HAP-1 (cell line): ENCODE data around the gene BPIFB2.
"Not testable (repeated sequence)": the region's sequence is repeated elsewhere in the genome, so short reads cannot be mapped to it uniquely, and the experiment has no call there.

Experiments used
- DNase-seq, 2 experiments: peaks; one replicate each; pipeline ENCODE4 v3.0.0-alpha.2; 2016 to 2020; ENCODE audit warnings: low spot score in 2 of 2
- H3K27me3 ChIP-seq: fragments of 250-450 bp; sonication (Bioruptor Pico); 2 replicates; pipeline ENCODE4 v1.5.1; 2020; ENCODE audit warnings: low read depth, mild to moderate bottlenecking, moderate library complexity
- H3K36me3 ChIP-seq: fragments of 250-450 bp; sonication (Bioruptor Pico); replicated peaks from 2 replicates; pipeline ENCODE4 v1.5.1; 2020; ENCODE audit warnings: mild to moderate bottlenecking
- H3K4me1 ChIP-seq: fragments of 250-450 bp; sonication (Bioruptor Pico); 2 replicates; pipeline ENCODE4 v1.5.1; 2020; ENCODE audit warnings: mild to moderate bottlenecking
- H3K4me3 ChIP-seq: fragments of 250-450 bp; sonication (Bioruptor Pico); 2 replicates; pipeline ENCODE4 v1.5.1; 2020; ENCODE audit warnings: mild to moderate bottlenecking, moderate library complexity
- H3K9me3 ChIP-seq: fragments of 250-450 bp; sonication (Bioruptor Pico); 2 replicates; pipeline ENCODE4 v1.5.1; 2020; ENCODE audit warnings: mild to moderate bottlenecking, moderate library complexity
- in situ Hi-C: fragments of 300-500 bp; cut with MboI; formaldehyde crosslinking; loops from 3 replicates; pipeline ENCODE4 v1.14.3; 2020; ENCODE audit warnings: low sequenced_read_pairs, inconsistent platforms, mixed read lengths

The BPIFB2 gene

GRCh38 chr20:32966881-32967781, 40.4 kb upstream of the BPIFB2 start:
- H3K27me3 ChIP-seq: no peaks in the 10 kb centered on the region
- H3K36me3 ChIP-seq: no peaks in the 10 kb centered on the region
- in situ Hi-C loops: no loop called here
- H3K4me1 ChIP-seq: no peaks in the 10 kb centered on the region
- H3K4me3 ChIP-seq: no peak overlapping the region
- no peaks in the 10 kb centered on the region for H3K9me3 ChIP-seq
- DNase-seq: no peak

- Histone ChIP-seq H3K4me1 (no peaks in the 10 kb centered on the region), H3K27me3 (no peaks in the 10 kb centered on the region), H3K9me3 (no peaks in the 10 kb centered on the region), H3K36me3 (no peaks in the 10 kb centered on the region), H3K4me3 (no peak overlapping the region)
- no peak for DNase-seq
- in situ Hi-C loops: no loop called here
Observed at GRCh38 chr20:32967961-32968457, 39.5 kb upstream of the BPIFB2 start.

- H3K4me1 ChIP-seq: no peaks in the 10 kb centered on the region
- no peaks in the 10 kb centered on the region for H3K27me3 ChIP-seq
- H3K9me3 ChIP-seq: no peaks in the 10 kb centered on the region
- in situ Hi-C loops: no loop called here
- no peak overlapping the region for H3K4me3 ChIP-seq
- no peaks in the 10 kb centered on the region for H3K36me3 ChIP-seq
- no peak for DNase-seq
Observed at GRCh38 chr20:32968478-32969241, 38.8 kb upstream of the BPIFB2 start.

GRCh38 chr20:32969356-32970114, 38.0 kb upstream of the BPIFB2 start:
- H3K9me3 ChIP-seq: no peaks in the 10 kb centered on the region
- H3K27me3 ChIP-seq: no peaks in the 10 kb centered on the region
- in situ Hi-C loops: no loop called here
- no peak for DNase-seq
- no peaks in the 10 kb centered on the region for H3K4me1 ChIP-seq
- no peak overlapping the region for H3K4me3 ChIP-seq
- no peaks in the 10 kb centered on the region for H3K36me3 ChIP-seq

GRCh38 chr20:32970115-32970972, 37.2 kb upstream of the BPIFB2 start:
- in situ Hi-C loops: no loop called here
- H3K4me1 ChIP-seq: no peaks in the 10 kb centered on the region
- H3K4me3 ChIP-seq: no peak overlapping the region
- no peaks in the 10 kb centered on the region for H3K27me3 ChIP-seq
- H3K36me3 ChIP-seq: no peaks in the 10 kb centered on the region
- DNase-seq: no peak
- no peaks in the 10 kb centered on the region for H3K9me3 ChIP-seq

GRCh38 chr20:32970973-32971300, 36.6 kb upstream of the BPIFB2 start:
- H3K4me1 ChIP-seq: no peaks in the 10 kb centered on the region
- H3K27me3 ChIP-seq: no peaks in the 10 kb centered on the region

GRCh38 chr20:32971703-32972161, 35.8 kb upstream of the BPIFB2 start:
- in situ Hi-C loops: no loop called here
- no peak for DNase-seq
- Histone ChIP-seq H3K36me3 (no peaks in the 10 kb centered on the region), H3K27me3 (no peaks in the 10 kb centered on the region), H3K4me3 (no peak overlapping the region), H3K4me1 (no peaks in the 10 kb centered on the region), H3K9me3 (no peaks in the 10 kb centered on the region)

More at GRCh38 chr20:32970973-32971300, 36.6 kb upstream of the BPIFB2 start:
- no peaks in the 10 kb centered on the region for H3K36me3 ChIP-seq
- in situ Hi-C loops: no loop called here
- no peaks in the 10 kb centered on the region for H3K9me3 ChIP-seq
- H3K4me3 ChIP-seq: no peak overlapping the region
- DNase-seq: no peak

- Histone ChIP-seq H3K4me1 (no peaks in the 10 kb centered on the region), H3K9me3 (no peaks in the 10 kb centered on the region), H3K36me3 (no peaks in the 10 kb centered on the region), H3K27me3 (no peaks in the 10 kb centered on the region), H3K4me3 (no peak overlapping the region)
- in situ Hi-C loops: no loop called here
- no peak for DNase-seq
Observed at GRCh38 chr20:32972181-32973076, 35.1 kb upstream of the BPIFB2 start.

- no peak overlapping the region for H3K4me3 ChIP-seq
- in situ Hi-C loops: no loop called here
- H3K4me1 ChIP-seq: no peaks in the 10 kb centered on the region
- no peaks in the 10 kb centered on the region for H3K27me3 ChIP-seq
- no peaks in the 10 kb centered on the region for H3K36me3 ChIP-seq
- H3K9me3 ChIP-seq: no peaks in the 10 kb centered on the region
- DNase-seq: no peak
Observed at GRCh38 chr20:32973077-32973717, 34.3 kb upstream of the BPIFB2 start.

- H3K9me3 ChIP-seq, H3K27me3 ChIP-seq, DNase-seq, H3K4me3 ChIP-seq, H3K36me3 ChIP-seq, H3K4me1 ChIP-seq, in situ Hi-C loops: not testable (repeated sequence)
Observed at GRCh38 chr20:32974204-32975064, 33.1 kb upstream of the BPIFB2 start.

- DNase-seq, in situ Hi-C loops, H3K27me3 ChIP-seq, H3K9me3 ChIP-seq, H3K4me3 ChIP-seq, H3K36me3 ChIP-seq, H3K4me1 ChIP-seq: not testable (repeated sequence)
Observed at GRCh38 chr20:32975121-32975520, 32.4 kb upstream of the BPIFB2 start.
